Endothelial cell (in vitro differentiated cells): ENCODE data around the gene IFNA7. TPM values are rescaled to one million over a fixed set of nuclear protein-coding genes. Genes with fewer than 3 reads are reported as not detected.
"Not testable (repeated sequence)": the region's sequence is repeated elsewhere in the genome, so short reads cannot be mapped to it uniquely, and the experiment has no call there.

ENCODE experiments used
- DNase-seq: peaks from one replicate; pipeline ENCODE4 v3.0.0; 2021; ENCODE audit warnings: low spot score
- H3K27ac Mint-ChIP-seq: one replicate; pipeline ENCODE4 v1.8.0; 2021; ENCODE audit warnings: mixed read lengths, inconsistent platforms; ENCODE audit not compliant: unreplicated experiment
- H3K27me3 Mint-ChIP-seq: one replicate; pipeline ENCODE4 v1.8.0; 2021; ENCODE audit warnings: mild to moderate bottlenecking, moderate library complexity, mixed read lengths, inconsistent platforms; ENCODE audit not compliant: unreplicated experiment
- H3K36me3 Mint-ChIP-seq: one replicate; pipeline ENCODE4 v1.8.0; 2021; ENCODE audit warnings: mild to moderate bottlenecking, low read depth, mixed read lengths, inconsistent platforms; ENCODE audit not compliant: unreplicated experiment
- H3K4me1 Mint-ChIP-seq: one replicate; pipeline ENCODE4 v1.8.0; 2021; ENCODE audit warnings: mild to moderate bottlenecking, mixed read lengths, inconsistent platforms; ENCODE audit not compliant: unreplicated experiment
- H3K4me3 Mint-ChIP-seq: one replicate; pipeline ENCODE4 v1.8.0; 2021; ENCODE audit warnings: mild to moderate bottlenecking, mixed read lengths, inconsistent platforms; ENCODE audit not compliant: unreplicated experiment
- H3K9me3 Mint-ChIP-seq: one replicate; pipeline ENCODE4 v1.8.0; 2021; ENCODE audit warnings: mixed read lengths, inconsistent platforms; ENCODE audit not compliant: unreplicated experiment
- long read RNA-seq: library from polyadenylated mRNA; unstranded; transcript quantifications from one replicate; pipeline ENCODE4 v2.0.0, GENCODE V29; 2020; ENCODE audit not compliant: unreplicated experiment
- total RNA-seq: library from RNA; stranded (reverse); fragmentation: NEBNext Ultra II Directional; extraction: Animal tissue kit (Norgen Biotek cat#: 25700); gene quantifications from one replicate; pipeline ENCODE4 v1.2.1, GENCODE V29; 2021; ENCODE audit not compliant: unreplicated experiment
- TF ChIP-seq, protein P1 (sequence below): fragments of 200-600 bp; sonication (generic); IDR thresholded peaks from one replicate; pipeline ENCODE4 v1.5.0; 2021; ENCODE audit warnings: antibody characterized with exemption; ENCODE audit not compliant: unreplicated experiment

IFNA7 gene
- not detected for total RNA-seq
- long read RNA-seq, result 0 reads

DNA sequence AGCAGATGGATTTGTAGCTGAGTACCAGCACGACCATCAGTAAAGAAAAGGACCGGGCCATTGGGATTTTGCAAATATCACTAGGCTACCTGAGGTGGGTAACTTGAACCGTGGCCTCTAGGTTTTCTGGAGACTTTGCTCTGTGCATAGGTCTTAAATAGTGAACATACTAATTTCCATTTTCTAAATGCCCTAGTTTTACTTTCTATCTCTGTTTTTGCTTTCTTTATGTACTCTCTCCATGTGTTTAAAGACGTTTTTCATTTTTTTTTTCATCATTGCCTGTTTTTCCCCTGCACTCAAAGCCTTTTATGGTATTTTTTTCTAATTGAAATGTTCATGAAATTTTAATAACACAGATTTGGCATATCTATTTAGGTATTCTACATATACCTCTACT, at the start of gene IFNA7:
TSS of gene IFNA7 (minus strand) at position 101 of the 400 bp plus-strand sequence. CDS start at position 61, 40 bp downstream.
- H3K27ac Mint-ChIP-seq, H3K27me3 Mint-ChIP-seq: not testable (repeated sequence)

DNA sequence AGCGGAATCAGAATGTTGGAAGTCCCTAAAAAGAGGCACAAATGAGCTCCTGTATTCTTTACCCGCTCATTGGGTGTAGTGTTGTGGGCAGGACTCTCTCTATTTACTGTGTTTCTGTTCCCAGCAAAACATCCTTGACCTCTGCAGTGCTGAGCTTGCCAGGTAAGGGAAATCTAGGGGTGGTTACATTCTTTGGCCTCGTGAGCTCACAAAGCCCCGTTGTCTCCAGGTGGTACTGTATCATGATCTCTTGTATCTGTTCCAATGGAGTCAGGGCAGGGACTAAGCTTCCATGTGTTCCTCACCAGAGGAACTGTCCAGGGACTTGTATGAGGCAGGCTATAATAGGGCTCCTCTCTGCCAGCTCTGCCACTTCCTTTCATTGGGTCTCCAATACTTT, 49.6 kb upstream of the IFNA7 start:
- H3K27ac Mint-ChIP-seq, result no peak overlapping the region
- TF ChIP-seq, protein P1, sequence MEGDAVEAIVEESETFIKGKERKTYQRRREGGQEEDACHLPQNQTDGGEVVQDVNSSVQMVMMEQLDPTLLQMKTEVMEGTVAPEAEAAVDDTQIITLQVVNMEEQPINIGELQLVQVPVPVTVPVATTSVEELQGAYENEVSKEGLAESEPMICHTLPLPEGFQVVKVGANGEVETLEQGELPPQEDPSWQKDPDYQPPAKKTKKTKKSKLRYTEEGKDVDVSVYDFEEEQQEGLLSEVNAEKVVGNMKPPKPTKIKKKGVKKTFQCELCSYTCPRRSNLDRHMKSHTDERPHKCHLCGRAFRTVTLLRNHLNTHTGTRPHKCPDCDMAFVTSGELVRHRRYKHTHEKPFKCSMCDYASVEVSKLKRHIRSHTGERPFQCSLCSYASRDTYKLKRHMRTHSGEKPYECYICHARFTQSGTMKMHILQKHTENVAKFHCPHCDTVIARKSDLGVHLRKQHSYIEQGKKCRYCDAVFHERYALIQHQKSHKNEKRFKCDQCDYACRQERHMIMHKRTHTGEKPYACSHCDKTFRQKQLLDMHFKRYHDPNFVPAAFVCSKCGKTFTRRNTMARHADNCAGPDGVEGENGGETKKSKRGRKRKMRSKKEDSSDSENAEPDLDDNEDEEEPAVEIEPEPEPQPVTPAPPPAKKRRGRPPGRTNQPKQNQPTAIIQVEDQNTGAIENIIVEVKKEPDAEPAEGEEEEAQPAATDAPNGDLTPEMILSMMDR, result no peak
- no peak for DNase-seq
- no peaks in the 10 kb centered on the region for H3K27me3 Mint-ChIP-seq
- peaks cover 3% of the 10 kb centered on the region for H3K4me1 Mint-ChIP-seq
- no peaks in the 10 kb centered on the region for H3K36me3 Mint-ChIP-seq
- no peaks in the 10 kb centered on the region for H3K9me3 Mint-ChIP-seq
- no peak overlapping the region for H3K4me3 Mint-ChIP-seq

More for the DNA sequence above, at the start of gene IFNA7:
- not testable (repeated sequence) for H3K4me1 Mint-ChIP-seq, H3K36me3 Mint-ChIP-seq, H3K9me3 Mint-ChIP-seq, DNase-seq, H3K4me3 Mint-ChIP-seq

DNA sequence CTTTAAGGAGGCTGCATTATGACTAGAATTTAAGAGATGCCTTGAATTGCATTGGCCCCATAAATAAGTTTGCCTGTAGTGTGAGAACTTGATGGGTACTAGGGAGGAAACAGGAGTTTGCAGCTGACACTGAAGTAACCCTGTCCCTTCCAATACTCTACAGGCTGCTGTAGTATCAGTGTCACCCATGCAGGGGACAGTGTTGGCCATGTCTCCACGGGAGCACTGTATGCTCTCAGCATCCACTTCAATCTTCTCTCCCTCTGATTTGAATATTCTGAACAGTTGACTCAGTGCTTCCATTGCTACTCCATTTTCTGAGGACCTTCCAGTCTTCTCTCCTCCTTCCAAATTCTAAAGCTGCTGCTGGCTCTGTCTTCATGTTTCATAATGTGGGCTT, 49.2 kb upstream of the IFNA7 start:
- no peaks in the 10 kb centered on the region for H3K27me3 Mint-ChIP-seq
- no peaks in the 10 kb centered on the region for H3K9me3 Mint-ChIP-seq

DNA sequence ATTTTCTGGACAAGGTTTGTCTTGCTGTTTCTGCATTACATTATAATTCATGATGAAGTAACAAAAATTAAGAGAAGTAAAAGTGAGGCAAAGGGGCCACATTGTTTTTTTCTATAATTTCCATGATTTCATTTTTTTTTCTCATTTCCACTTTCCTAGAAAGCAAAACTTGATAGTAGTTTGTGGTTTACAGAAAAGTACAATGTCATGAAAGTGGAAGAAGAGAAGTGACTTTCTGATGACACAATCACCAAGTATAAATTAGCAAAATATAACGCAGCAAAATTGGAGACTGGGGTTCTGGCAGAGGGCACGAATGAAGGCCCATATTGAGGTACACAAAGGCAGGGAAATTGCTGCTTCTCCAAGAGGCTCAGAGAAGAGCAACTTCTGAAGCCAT, 42.8 kb upstream of the IFNA7 start:
- Mint-ChIP-seq H3K4me3 (no peak overlapping the region), H3K27ac (no peak overlapping the region), H3K36me3 (no peaks in the 10 kb centered on the region), H3K9me3 (no peaks in the 10 kb centered on the region), H3K4me1 (no peaks in the 10 kb centered on the region), H3K27me3 (no peaks in the 10 kb centered on the region)
- TF ChIP-seq, protein P1, result no peak
- no peak for DNase-seq

More for the DNA sequence above, 49.2 kb upstream of the IFNA7 start:
- Mint-ChIP-seq H3K27ac (no peak overlapping the region), H3K36me3 (no peaks in the 10 kb centered on the region), H3K4me3 (no peak overlapping the region), H3K4me1 (peaks cover 3% of the 10 kb centered on the region)
- no peak for DNase-seq
- TF ChIP-seq, protein P1, result no peak

DNA sequence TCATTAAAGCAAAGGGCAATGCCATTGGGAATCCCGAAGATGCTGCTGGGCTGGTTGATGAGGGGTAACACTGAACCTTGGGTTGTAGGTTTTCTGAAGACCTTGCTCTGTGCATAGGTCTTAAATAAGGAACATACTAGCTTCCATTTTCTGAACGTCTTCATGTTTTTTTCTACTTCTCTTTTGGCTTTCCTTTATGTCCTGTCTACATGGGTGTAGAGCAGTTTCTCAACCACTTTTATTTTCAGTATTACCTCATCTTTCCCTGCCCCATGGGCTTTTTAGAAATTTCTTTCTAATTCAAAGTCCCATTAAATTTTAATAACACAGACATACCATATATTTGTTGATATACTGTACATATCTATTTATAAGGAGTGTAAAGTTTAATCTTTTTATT, 37.9 kb upstream of the IFNA7 start, which contains the start of gene IFNA14:
TSS of gene IFNA14 (minus strand) at position 95 of the 400 bp plus-strand sequence. CDS start at position 25, 70 bp downstream.
- Mint-ChIP-seq H3K27me3 (no peaks in the 10 kb centered on the region), H3K4me3 (no peak within 1 kb of the TSS), H3K27ac (no peak within 1 kb of the TSS), H3K4me1 (no peaks in the 10 kb centered on the region), H3K9me3 (no peaks in the 10 kb centered on the region), H3K36me3 (no peaks in the 10 kb centered on the region)
- DNase-seq, result no peak
- TF ChIP-seq, protein P1, result no peak

DNA sequence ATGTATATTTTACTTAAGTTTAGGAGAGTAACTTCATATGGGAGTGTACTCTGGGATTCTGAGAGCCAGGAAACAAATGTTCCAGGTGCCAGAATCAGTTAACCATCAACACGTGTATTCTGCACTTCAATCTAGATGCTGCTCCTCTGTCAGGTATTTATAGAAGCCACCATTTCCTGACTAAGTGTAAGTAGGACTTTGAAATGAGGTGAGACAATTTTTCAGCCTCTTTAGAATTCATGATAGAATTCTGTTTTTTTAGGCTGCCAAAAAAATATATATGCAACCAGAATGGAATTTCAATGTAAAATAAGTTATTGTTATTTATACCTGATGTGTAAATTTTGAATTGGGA, 34.3 kb upstream of the IFNA7 start:
- DNase-seq, H3K9me3 Mint-ChIP-seq, H3K4me1 Mint-ChIP-seq: not testable (repeated sequence)

More for the DNA sequence above, 34.3 kb upstream of the IFNA7 start:
- not testable (repeated sequence) for H3K27me3 Mint-ChIP-seq, H3K4me3 Mint-ChIP-seq, H3K36me3 Mint-ChIP-seq, H3K27ac Mint-ChIP-seq
